ENCODE measurements around the gene SLC22A23.

The SLC22A23 gene

GRCh38 chr6:3337521-3338350 lies 119.1 kb downstream of the SLC22A23 start:
- Histone ChIP-seq H3K4me3 (replicated peaks; ENCODE audit: low read depth, low read length) (no peak overlapping the region), H3K36me3 (ENCODE audit: control insufficient read depth, insufficient read depth, low read length) (no peaks in the 10 kb centered on the region), H3K27me3 (replicated peaks; ENCODE audit: control insufficient read depth, insufficient read depth, low read length) (no peaks in the 10 kb centered on the region)
- TF ChIP-seq, protein P1, sequence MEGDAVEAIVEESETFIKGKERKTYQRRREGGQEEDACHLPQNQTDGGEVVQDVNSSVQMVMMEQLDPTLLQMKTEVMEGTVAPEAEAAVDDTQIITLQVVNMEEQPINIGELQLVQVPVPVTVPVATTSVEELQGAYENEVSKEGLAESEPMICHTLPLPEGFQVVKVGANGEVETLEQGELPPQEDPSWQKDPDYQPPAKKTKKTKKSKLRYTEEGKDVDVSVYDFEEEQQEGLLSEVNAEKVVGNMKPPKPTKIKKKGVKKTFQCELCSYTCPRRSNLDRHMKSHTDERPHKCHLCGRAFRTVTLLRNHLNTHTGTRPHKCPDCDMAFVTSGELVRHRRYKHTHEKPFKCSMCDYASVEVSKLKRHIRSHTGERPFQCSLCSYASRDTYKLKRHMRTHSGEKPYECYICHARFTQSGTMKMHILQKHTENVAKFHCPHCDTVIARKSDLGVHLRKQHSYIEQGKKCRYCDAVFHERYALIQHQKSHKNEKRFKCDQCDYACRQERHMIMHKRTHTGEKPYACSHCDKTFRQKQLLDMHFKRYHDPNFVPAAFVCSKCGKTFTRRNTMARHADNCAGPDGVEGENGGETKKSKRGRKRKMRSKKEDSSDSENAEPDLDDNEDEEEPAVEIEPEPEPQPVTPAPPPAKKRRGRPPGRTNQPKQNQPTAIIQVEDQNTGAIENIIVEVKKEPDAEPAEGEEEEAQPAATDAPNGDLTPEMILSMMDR (IDR thresholded peaks at IDR 0.05; ENCODE audit: insufficient read depth, low read length, poor library complexity, severe bottlenecking), result no peak
- no peak for DNase-seq (ENCODE audit: extremely low read depth, insufficient read length)

DNA sequence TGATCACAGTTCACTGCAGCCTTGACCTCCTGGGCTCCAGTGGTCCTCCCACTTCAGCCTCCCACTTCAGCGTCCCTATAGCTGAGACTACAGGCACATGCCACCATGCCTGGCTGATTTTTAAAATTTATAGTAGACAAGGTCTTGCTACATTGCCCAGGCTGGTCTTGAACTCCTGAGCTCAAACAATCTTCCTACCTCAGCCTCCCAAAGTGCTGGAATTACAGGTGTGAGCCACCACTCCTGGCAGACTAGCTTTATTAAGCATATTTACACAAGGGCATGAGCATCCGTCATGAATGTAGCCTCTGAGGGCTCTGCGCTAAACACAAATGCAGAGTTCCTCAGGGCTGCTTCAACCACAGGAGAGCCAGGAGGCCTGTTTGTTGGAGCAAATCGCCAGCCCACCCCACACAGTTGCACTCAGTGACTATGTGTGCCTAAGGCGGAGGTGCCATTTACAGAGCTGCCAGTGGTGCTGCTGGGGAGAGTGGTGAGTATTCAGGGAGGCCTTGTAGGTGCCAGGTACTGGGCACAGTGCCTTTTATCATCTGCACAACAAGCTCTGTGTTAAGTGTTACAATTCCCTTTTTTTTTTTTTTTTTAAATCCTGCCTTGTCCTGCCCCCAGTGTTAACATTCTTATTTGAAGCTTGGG lies 119.9 kb downstream of the SLC22A23 start:
- H3K36me3 ChIP-seq (ENCODE audit: control insufficient read depth, insufficient read depth, low read length), result no peaks in the 10 kb centered on the region
- no peak for DNase-seq (ENCODE audit: extremely low read depth, insufficient read length)
- no peaks in the 10 kb centered on the region for H3K27me3 ChIP-seq (replicated peaks; ENCODE audit: control insufficient read depth, insufficient read depth, low read length)
- TF ChIP-seq, protein P1 (IDR thresholded peaks at IDR 0.05; ENCODE audit: insufficient read depth, low read length, poor library complexity, severe bottlenecking), result no peak
- H3K4me3 ChIP-seq (replicated peaks; ENCODE audit: low read depth, low read length), result no peak overlapping the region

- Histone ChIP-seq H3K36me3 (ENCODE audit: control insufficient read depth, insufficient read depth, low read length) (no peaks in the 10 kb centered on the region), H3K4me3 (replicated peaks; ENCODE audit: low read depth, low read length) (no peak overlapping the region), H3K27me3 (replicated peaks; ENCODE audit: control insufficient read depth, insufficient read depth, low read length) (no peaks in the 10 kb centered on the region)
- no peak for DNase-seq (ENCODE audit: extremely low read depth, insufficient read length)
- TF ChIP-seq, protein P1 (IDR thresholded peaks at IDR 0.05; ENCODE audit: insufficient read depth, low read length, poor library complexity, severe bottlenecking), result no peak
Observed at GRCh38 chr6:3336066-3336786, 120.6 kb downstream of the SLC22A23 start.

GRCh38 chr6:3335169-3335568 lies 121.7 kb downstream of the SLC22A23 start:
- H3K4me3 ChIP-seq (replicated peaks; ENCODE audit: low read depth, low read length), result no peak overlapping the region
- no peak for DNase-seq (ENCODE audit: extremely low read depth, insufficient read length)
- H3K27me3 ChIP-seq (replicated peaks; ENCODE audit: control insufficient read depth, insufficient read depth, low read length), result no peaks in the 10 kb centered on the region
- TF ChIP-seq, protein P1 (IDR thresholded peaks at IDR 0.05; ENCODE audit: insufficient read depth, low read length, poor library complexity, severe bottlenecking), result no peak
- H3K36me3 ChIP-seq (ENCODE audit: control insufficient read depth, insufficient read depth, low read length), result no peaks in the 10 kb centered on the region

DNA sequence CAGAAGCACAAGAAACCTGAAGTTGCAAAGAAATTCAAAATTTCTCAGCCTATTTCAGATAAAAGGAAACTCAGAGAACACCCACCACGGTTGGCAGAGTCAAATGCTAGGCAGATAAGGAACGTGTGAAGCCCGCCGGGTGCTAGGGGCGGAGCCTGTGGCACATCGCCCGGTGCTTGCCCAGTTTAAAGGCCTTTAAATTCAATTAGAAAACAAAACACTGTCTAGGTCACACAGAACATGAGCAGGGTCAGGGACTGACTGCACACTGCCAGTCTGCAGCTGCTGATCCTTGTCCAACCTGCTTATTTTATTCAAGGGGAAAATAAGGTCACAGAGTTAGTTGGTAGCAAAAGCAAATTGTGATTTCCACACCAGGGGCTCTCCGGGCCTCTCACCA lies 122.3 kb downstream of the SLC22A23 start:
- no peaks in the 10 kb centered on the region for H3K27me3 ChIP-seq (replicated peaks; ENCODE audit: control insufficient read depth, insufficient read depth, low read length)
- DNase-seq (ENCODE audit: extremely low read depth, insufficient read length), result no peak
- TF ChIP-seq, protein P1 (IDR thresholded peaks at IDR 0.05; ENCODE audit: insufficient read depth, low read length, poor library complexity, severe bottlenecking), result no peak
- no peak overlapping the region for H3K4me3 ChIP-seq (replicated peaks; ENCODE audit: low read depth, low read length)
- no peaks in the 10 kb centered on the region for H3K36me3 ChIP-seq (ENCODE audit: control insufficient read depth, insufficient read depth, low read length)
